Measurements from ENCODE around the gene KDM4D. TPM values are rescaled to one million over a fixed set of nuclear protein-coding genes. Genes with fewer than 3 reads are reported as not detected.

The KDM4D gene
- total and polyA plus RNA-seq, 9 of the 15 experiments (the other 6 are each of a cell fraction or from before 2014, with no cell fraction given), result 0.34 to 1.1 (median 0.50) TPM

DNA sequence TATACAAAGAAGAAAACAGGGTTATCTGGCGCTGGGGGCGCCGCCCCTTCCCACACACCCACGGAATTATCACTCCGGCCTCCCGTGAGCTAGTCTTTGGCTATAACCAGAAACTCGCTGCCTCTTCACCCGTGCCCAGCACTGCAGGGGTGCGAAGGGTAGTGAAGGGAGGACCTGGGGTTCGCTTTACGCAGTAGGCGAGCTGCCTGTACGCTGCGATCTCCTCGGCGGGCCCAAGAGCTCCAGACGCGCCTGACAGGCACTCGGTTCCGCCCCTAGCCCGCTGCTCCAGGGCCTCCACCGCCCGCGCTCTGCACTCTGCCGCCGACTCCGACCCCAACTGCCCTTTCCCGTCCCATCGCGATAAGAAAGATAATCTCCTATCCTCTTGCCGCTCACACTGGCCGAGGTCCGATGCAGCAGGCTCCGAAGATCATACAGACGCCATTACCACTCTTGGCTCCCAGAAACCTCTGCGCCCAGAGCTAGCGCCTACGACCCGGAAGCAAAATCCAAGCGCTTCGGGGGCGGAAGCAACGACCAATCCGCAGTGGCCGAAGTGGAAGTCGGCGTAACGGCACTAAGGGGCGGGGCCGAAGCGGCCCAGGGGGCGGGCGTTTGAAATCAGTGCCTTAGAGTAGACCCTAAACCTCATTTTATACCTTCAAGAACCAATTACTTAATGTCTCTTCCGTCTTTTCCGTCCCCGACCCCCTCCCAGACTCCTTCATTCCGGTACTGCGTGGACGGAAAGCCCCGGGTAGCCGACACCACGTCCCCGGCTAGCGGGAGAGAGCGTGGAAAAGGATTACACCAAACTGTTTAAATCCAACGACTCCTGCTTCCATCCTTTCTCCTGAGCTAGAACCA lies at the start of gene KDM4D, which contains the start of gene CWC15 (continued):
- no peak for TF ChIP-seq RBM14 (IDR thresholded peaks at IDR 0.05; ENCODE audit: borderline replicate concordance, insufficient read depth, low read depth, low read length)
- peak; percentile 90 for TF ChIP-seq CXXC5 (CRISPR knock-in tag; IDR thresholded peaks at IDR 0.05)
- no peak for TF ChIP-seq ARHGAP35 (IDR thresholded peaks at IDR 0.05; ENCODE audit: partially characterized antibody)
- TF ChIP-seq GATA2 (CRISPR knock-in tag; IDR thresholded peaks at IDR 0.05), result no peak
- no peak for TF ChIP-seq HNRNPUL1 (IDR thresholded peaks at IDR 0.05; ENCODE audit: low read length)
- TF ChIP-seq, protein P1, sequence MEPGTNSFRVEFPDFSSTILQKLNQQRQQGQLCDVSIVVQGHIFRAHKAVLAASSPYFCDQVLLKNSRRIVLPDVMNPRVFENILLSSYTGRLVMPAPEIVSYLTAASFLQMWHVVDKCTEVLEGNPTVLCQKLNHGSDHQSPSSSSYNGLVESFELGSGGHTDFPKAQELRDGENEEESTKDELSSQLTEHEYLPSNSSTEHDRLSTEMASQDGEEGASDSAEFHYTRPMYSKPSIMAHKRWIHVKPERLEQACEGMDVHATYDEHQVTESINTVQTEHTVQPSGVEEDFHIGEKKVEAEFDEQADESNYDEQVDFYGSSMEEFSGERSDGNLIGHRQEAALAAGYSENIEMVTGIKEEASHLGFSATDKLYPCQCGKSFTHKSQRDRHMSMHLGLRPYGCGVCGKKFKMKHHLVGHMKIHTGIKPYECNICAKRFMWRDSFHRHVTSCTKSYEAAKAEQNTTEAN (CRISPR knock-in tag; IDR thresholded peaks at IDR 0.05), result no peak
- no peak for TF ChIP-seq SRSF9 (IDR thresholded peaks at IDR 0.05; ENCODE audit: borderline replicate concordance, low read depth, low read length)
- no peak for TF ChIP-seq KLF10 (CRISPR knock-in tag; IDR thresholded peaks at IDR 0.05)
- TF ChIP-seq ILF3 (IDR thresholded peaks at IDR 0.05; ENCODE audit: borderline replicate concordance), result no peak
- no peak for TF ChIP-seq ZZZ3 (IDR thresholded peaks at IDR 0.05)
- TF ChIP-seq, protein P2, sequence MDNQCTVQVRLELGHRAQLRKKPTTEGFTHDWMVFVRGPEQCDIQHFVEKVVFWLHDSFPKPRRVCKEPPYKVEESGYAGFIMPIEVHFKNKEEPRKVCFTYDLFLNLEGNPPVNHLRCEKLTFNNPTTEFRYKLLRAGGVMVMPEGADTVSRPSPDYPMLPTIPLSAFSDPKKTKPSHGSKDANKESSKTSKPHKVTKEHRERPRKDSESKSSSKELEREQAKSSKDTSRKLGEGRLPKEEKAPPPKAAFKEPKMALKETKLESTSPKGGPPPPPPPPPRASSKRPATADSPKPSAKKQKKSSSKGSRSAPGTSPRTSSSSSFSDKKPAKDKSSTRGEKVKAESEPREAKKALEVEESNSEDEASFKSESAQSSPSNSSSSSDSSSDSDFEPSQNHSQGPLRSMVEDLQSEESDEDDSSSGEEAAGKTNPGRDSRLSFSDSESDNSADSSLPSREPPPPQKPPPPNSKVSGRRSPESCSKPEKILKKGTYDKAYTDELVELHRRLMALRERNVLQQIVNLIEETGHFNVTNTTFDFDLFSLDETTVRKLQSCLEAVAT (IDR thresholded peaks at IDR 0.05), result no peak
- TF ChIP-seq MBD2 (IDR thresholded peaks at IDR 0.05; ENCODE audit: borderline replicate concordance, low read depth), result peak; percentile 86
- TF ChIP-seq, protein P3, sequence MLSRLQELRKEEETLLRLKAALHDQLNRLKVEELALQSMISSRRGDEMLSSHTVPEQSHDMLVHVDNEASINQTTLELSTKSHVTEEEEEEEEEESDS (CRISPR knock-in tag; IDR thresholded peaks at IDR 0.05), result no peak
- no peak for TF ChIP-seq NFXL1 (CRISPR knock-in tag; IDR thresholded peaks at IDR 0.05)
- peak; percentile 59; the same call in 1 of the 2 replicates for TF ChIP-seq MTA3 (IDR thresholded peaks at IDR 0.05; ENCODE audit: borderline replicate concordance)
- no peak for TF ChIP-seq RUNX1 (IDR thresholded peaks at IDR 0.05; ENCODE audit: low read depth)
- TF ChIP-seq ZNF77 (CRISPR knock-in tag; IDR thresholded peaks at IDR 0.05), result no peak
- peak; percentile 28 to 34; a peak in 2 of 4 replicates for TF ChIP-seq NRF1 (conservative IDR thresholded peaks at IDR 0.05 in 1 of 2, IDR thresholded peaks at IDR 0.05 in 1 of 2)
- no peak for TF ChIP-seq CSDE1 (IDR thresholded peaks at IDR 0.05)
- TF ChIP-seq, protein P4, sequence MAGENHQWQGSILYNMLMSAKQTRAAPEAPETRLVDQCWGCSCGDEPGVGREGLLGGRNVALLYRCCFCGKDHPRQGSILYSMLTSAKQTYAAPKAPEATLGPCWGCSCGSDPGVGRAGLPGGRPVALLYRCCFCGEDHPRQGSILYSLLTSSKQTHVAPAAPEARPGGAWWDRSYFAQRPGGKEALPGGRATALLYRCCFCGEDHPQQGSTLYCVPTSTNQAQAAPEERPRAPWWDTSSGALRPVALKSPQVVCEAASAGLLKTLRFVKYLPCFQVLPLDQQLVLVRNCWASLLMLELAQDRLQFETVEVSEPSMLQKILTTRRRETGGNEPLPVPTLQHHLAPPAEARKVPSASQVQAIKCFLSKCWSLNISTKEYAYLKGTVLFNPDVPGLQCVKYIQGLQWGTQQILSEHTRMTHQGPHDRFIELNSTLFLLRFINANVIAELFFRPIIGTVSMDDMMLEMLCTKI (IDR thresholded peaks at IDR 0.05; ENCODE audit: partially characterized antibody), result no peak
- no peak for TF ChIP-seq STAT5B (CRISPR knock-in tag; IDR thresholded peaks at IDR 0.05)
- no peak for TF ChIP-seq ZC3H8 (IDR thresholded peaks at IDR 0.05)
- TF ChIP-seq DMBX1 (CRISPR knock-in tag; IDR thresholded peaks at IDR 0.05; ENCODE audit: borderline replicate concordance), result no peak
- TF ChIP-seq ZSCAN32 (CRISPR knock-in tag; IDR thresholded peaks at IDR 0.05), result no peak
- no peak for TF ChIP-seq CBX5 (IDR thresholded peaks at IDR 0.05; ENCODE audit: borderline replicate concordance, low read depth)
- TF ChIP-seq NCOA6 (IDR thresholded peaks at IDR 0.05), result no peak
- peak; percentile 72 for TF ChIP-seq POLR2H (tag; IDR thresholded peaks at IDR 0.05; ENCODE audit: low read depth)
- TF ChIP-seq NFIC (IDR thresholded peaks at IDR 0.05), result no peak; the same call in 1 of the 2 replicates

Measured in K562 (cell line).